Measurements from ENCODE around the gene ZC3H4. TPM values are rescaled to one million over a fixed set of nuclear protein-coding genes. Genes with fewer than 3 reads are reported as not detected.

ZC3H4 gene
- total RNA-seq, 1 donor from 2014 or later: 18.5 TPM

GRCh38 chr19:47134545-47134944 lies 21.0 kb upstream of the ZC3H4 start:
- ATAC-seq (no peak), DNase-seq (ENCODE audit: low spot score) (no peak)

GRCh38 chr19:47133021-47133471 lies 19.5 kb upstream of the ZC3H4 start:
- DNase-seq (ENCODE audit: low spot score) (no peak), ATAC-seq (no peak)

GRCh38 chr19:47132194-47132852 lies 18.7 kb upstream of the ZC3H4 start:
- no peak for DNase-seq (ENCODE audit: low spot score)
- no peak for ATAC-seq

- ATAC-seq (peak; percentile 93), DNase-seq (ENCODE audit: low spot score) (peak; percentile 96)
These were observed 17.1 kb upstream of the ZC3H4 start, which contains the start of gene SAE1 for GRCh38 chr19:47130589-47131227. SAE1 (plus strand) TSS chr19:47130835; CDS start chr19:47130931, 96 bp downstream.

GRCh38 chr19:47130120-47130588 lies 16.6 kb upstream of the ZC3H4 start:
- no peak for ATAC-seq

GRCh38 chr19:47129579-47129978 lies 16.0 kb upstream of the ZC3H4 start:
- ATAC-seq (no peak), DNase-seq (ENCODE audit: low spot score) (no peak)

More at GRCh38 chr19:47130120-47130588, 16.6 kb upstream of the ZC3H4 start:
- DNase-seq (ENCODE audit: low spot score): no peak

GRCh38 chr19:47125669-47125938 lies 12.0 kb upstream of the ZC3H4 start:
- DNase-seq (ENCODE audit: low spot score): no peak
- peak; percentile 17 for ATAC-seq

GRCh38 chr19:47124937-47125668 lies 11.5 kb upstream of the ZC3H4 start:
- DNase-seq (ENCODE audit: low spot score): no peak

GRCh38 chr19:47123406-47123805 lies 9.8 kb upstream of the ZC3H4 start:
- DNase-seq (ENCODE audit: low spot score) (no peak), ATAC-seq (no peak)

More at GRCh38 chr19:47124937-47125668, 11.5 kb upstream of the ZC3H4 start:
- peak; percentile 95 for ATAC-seq

- DNase-seq (ENCODE audit: low spot score) (no peak), ATAC-seq (no peak)
These were observed 9.1 kb upstream of the ZC3H4 start for GRCh38 chr19:47122359-47123335.

GRCh38 chr19:47120470-47121067 lies 7.0 kb upstream of the ZC3H4 start:
- no peak for ATAC-seq
- no peak for DNase-seq (ENCODE audit: low spot score)

GRCh38 chr19:47113850-47114651 lies 475 bp upstream of the ZC3H4 start:
- no peak for DNase-seq (ENCODE audit: low spot score)
- ATAC-seq: no peak

- DNase-seq (ENCODE audit: low spot score) (peak; percentile 84), ATAC-seq (peak; percentile 67)
These were observed 1.2 kb downstream of the ZC3H4 start for GRCh38 chr19:47112166-47112996.

GRCh38 chr19:47111682-47112165 lies 1.9 kb downstream of the ZC3H4 start:
- ATAC-seq: no peak

GRCh38 chr19:47111006-47111621 lies 2.5 kb downstream of the ZC3H4 start:
- ATAC-seq (no peak), DNase-seq (ENCODE audit: low spot score) (no peak)

More at GRCh38 chr19:47111682-47112165, 1.9 kb downstream of the ZC3H4 start:
- DNase-seq (ENCODE audit: low spot score): no peak

- ATAC-seq: no peak
- no peak for DNase-seq (ENCODE audit: low spot score)
These were observed 3.0 kb downstream of the ZC3H4 start for GRCh38 chr19:47110521-47111005.

- no peak for ATAC-seq
- DNase-seq (ENCODE audit: low spot score): no peak
These were observed 3.8 kb downstream of the ZC3H4 start for GRCh38 chr19:47109541-47110375.
